Measurements from ENCODE around the gene MEOX2. TPM values are rescaled to one million over a fixed set of nuclear protein-coding genes. Genes with fewer than 3 reads are reported as not detected.

Gene MEOX2
- total and polyA plus RNA-seq, 9 donors = 42.8 to 125 (median 60.0) TPM

GRCh38 chr7:15682751-15683245 lies 3.7 kb downstream of the MEOX2 start:
- Histone ChIP-seq H3K36me3 (ENCODE audit: control insufficient read depth, insufficient read depth, low read length) (no peaks in the 10 kb centered on the region), H3K4me1 (ENCODE audit: control insufficient read depth, insufficient read depth, low read length) (peaks cover 19% of the 10 kb centered on the region), H3K4me3 (ENCODE audit: low read length) (peak overlapping the region; percentile 77), H3K27me3 (ENCODE audit: control insufficient read depth, insufficient read depth, low read length) (peaks cover 29% of the 10 kb centered on the region), H3K9me3 (replicated peaks; ENCODE audit: control insufficient read depth, low read depth, low read length) (no peaks in the 10 kb centered on the region), H3K27ac (ENCODE audit: low read length) (peak overlapping the region; percentile 95)
- DNase-seq = no peak
- no CpG with 5 or more reads among the region's 5 CpGs for WGBS (ENCODE audit: insufficient coverage)

DNA sequence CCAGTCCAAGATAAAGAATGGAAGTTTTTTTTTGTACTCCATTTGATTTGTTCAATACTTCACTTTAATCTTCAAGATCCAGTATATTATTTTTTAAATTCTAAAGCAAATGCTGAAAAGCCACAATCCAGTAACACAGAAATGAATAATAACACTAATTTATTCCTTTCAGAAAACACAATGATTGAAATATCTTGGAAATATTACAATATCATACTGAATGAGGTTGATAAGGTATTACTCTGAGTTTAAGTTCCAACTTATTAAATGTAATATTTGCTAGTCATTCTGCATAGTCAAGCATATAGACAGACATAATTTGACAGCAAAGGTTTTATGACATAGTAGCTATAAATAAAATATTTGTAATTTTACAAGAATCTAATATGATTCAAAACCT lies 4.4 kb downstream of the MEOX2 start:
- Histone ChIP-seq H3K4me1 (ENCODE audit: control insufficient read depth, insufficient read depth, low read length) (peaks cover 15% of the 10 kb centered on the region), H3K27ac (ENCODE audit: low read length) (peak overlapping the region; percentile 23), H3K4me3 (ENCODE audit: low read length) (peak overlapping the region; percentile 77), H3K9me3 (replicated peaks; ENCODE audit: control insufficient read depth, low read depth, low read length) (no peaks in the 10 kb centered on the region), H3K36me3 (ENCODE audit: control insufficient read depth, insufficient read depth, low read length) (peaks cover 2% of the 10 kb centered on the region), H3K27me3 (ENCODE audit: control insufficient read depth, insufficient read depth, low read length) (peaks cover 22% of the 10 kb centered on the region)
- no peak for DNase-seq

DNA sequence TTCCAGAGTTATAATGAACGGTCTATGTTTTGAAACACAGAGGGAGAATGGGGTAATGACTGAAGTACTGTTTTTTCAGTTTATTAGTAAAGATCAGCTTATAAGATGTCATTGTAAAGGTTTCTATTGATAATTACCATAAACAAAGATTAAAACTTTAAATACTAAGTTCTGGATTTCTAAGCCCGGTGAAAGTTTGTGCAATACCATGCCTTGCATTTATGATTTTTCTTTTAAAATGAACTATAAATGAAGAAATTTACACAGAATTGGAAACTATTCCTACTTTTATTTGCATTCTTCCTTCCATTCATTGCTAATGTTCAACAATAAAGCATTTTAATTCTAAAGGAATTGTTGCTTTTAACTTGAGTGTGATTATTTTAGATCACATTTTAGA lies 4.9 kb downstream of the MEOX2 start:
- Histone ChIP-seq H3K36me3 (ENCODE audit: control insufficient read depth, insufficient read depth, low read length) (peaks cover 2% of the 10 kb centered on the region), H3K4me3 (ENCODE audit: low read length) (peak overlapping the region; percentile 77), H3K27me3 (ENCODE audit: control insufficient read depth, insufficient read depth, low read length) (peaks cover 17% of the 10 kb centered on the region), H3K27ac (ENCODE audit: low read length) (peak overlapping the region; percentile 23), H3K9me3 (replicated peaks; ENCODE audit: control insufficient read depth, low read depth, low read length) (no peaks in the 10 kb centered on the region), H3K4me1 (ENCODE audit: control insufficient read depth, insufficient read depth, low read length) (peaks cover 11% of the 10 kb centered on the region)
- WGBS (ENCODE audit: insufficient coverage) = no CpG with 5 or more reads among the region's 2 CpGs
- DNase-seq = no peak

GRCh38 chr7:15681186-15681585 lies 5.3 kb downstream of the MEOX2 start:
- Histone ChIP-seq H3K4me3 (ENCODE audit: low read length) (peak overlapping the region; percentile 77), H3K36me3 (ENCODE audit: control insufficient read depth, insufficient read depth, low read length) (peaks cover 2% of the 10 kb centered on the region), H3K27ac (ENCODE audit: low read length) (peak overlapping the region; percentile 23), H3K4me1 (ENCODE audit: control insufficient read depth, insufficient read depth, low read length) (peaks cover 8% of the 10 kb centered on the region), H3K27me3 (ENCODE audit: control insufficient read depth, insufficient read depth, low read length) (peaks cover 13% of the 10 kb centered on the region), H3K9me3 (replicated peaks; ENCODE audit: control insufficient read depth, low read depth, low read length) (no peaks in the 10 kb centered on the region)
- no CpG with 5 or more reads among the region's 1 CpG for WGBS (ENCODE audit: insufficient coverage)
- DNase-seq = no peak

- peaks cover 2% of the 10 kb centered on the region for H3K36me3 ChIP-seq (ENCODE audit: control insufficient read depth, insufficient read depth, low read length)
- H3K27me3 ChIP-seq (ENCODE audit: control insufficient read depth, insufficient read depth, low read length) = peaks cover 5% of the 10 kb centered on the region
- peaks cover 3% of the 10 kb centered on the region for H3K4me1 ChIP-seq (ENCODE audit: control insufficient read depth, insufficient read depth, low read length)
- DNase-seq = no peak
- H3K4me3 ChIP-seq (ENCODE audit: low read length) = peak overlapping the region; percentile 77
- no CpG with 5 or more reads among the region's 3 CpGs for WGBS (ENCODE audit: insufficient coverage)
- no peaks in the 10 kb centered on the region for H3K9me3 ChIP-seq (replicated peaks; ENCODE audit: control insufficient read depth, low read depth, low read length)
- H3K27ac ChIP-seq (ENCODE audit: low read length) = peak overlapping the region; percentile 71
Observed at GRCh38 chr7:15680446-15680845, 6.0 kb downstream of the MEOX2 start.

DNA sequence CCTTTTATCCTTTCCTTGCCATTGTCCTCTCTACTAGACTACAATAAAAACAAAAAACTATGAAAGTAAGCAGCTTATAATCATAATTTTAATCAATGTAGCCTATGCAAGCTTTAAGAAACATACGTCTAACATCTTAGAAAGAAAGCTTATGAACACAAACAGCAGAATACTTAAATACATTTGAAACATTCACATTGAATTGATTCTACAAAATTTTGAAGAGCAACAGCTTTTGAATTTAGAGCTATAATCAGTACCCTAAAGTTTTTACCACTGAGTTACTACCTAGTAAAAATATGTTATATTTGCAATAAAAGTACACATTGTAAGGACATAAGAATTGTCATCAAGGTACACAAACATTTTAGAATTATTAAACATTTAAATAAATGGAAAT lies 7.2 kb downstream of the MEOX2 start:
- Histone ChIP-seq H3K4me1 (ENCODE audit: control insufficient read depth, insufficient read depth, low read length) (no peaks in the 10 kb centered on the region), H3K27ac (ENCODE audit: low read length) (peak overlapping the region; percentile 64), H3K36me3 (ENCODE audit: control insufficient read depth, insufficient read depth, low read length) (peaks cover 2% of the 10 kb centered on the region), H3K4me3 (ENCODE audit: low read length) (peak overlapping the region; percentile 7), H3K27me3 (ENCODE audit: control insufficient read depth, insufficient read depth, low read length) (no peaks in the 10 kb centered on the region), H3K9me3 (replicated peaks; ENCODE audit: control insufficient read depth, low read depth, low read length) (no peaks in the 10 kb centered on the region)
- DNase-seq = no peak
- WGBS (ENCODE audit: insufficient coverage) = no CpG with 5 or more reads among the region's 1 CpG

GRCh38 chr7:15678653-15679052 lies 7.8 kb downstream of the MEOX2 start:
- DNase-seq = no peak
- no peaks in the 10 kb centered on the region for H3K4me1 ChIP-seq (ENCODE audit: control insufficient read depth, insufficient read depth, low read length)
- WGBS (ENCODE audit: insufficient coverage) = no CpG with 5 or more reads among the region's 3 CpGs
- peaks cover 2% of the 10 kb centered on the region for H3K36me3 ChIP-seq (ENCODE audit: control insufficient read depth, insufficient read depth, low read length)
- H3K27ac ChIP-seq (ENCODE audit: low read length) = peak overlapping the region; percentile 64
- no peaks in the 10 kb centered on the region for H3K27me3 ChIP-seq (ENCODE audit: control insufficient read depth, insufficient read depth, low read length)
- no peaks in the 10 kb centered on the region for H3K9me3 ChIP-seq (replicated peaks; ENCODE audit: control insufficient read depth, low read depth, low read length)
- H3K4me3 ChIP-seq (ENCODE audit: low read length) = peak overlapping the region; percentile 11

DNA sequence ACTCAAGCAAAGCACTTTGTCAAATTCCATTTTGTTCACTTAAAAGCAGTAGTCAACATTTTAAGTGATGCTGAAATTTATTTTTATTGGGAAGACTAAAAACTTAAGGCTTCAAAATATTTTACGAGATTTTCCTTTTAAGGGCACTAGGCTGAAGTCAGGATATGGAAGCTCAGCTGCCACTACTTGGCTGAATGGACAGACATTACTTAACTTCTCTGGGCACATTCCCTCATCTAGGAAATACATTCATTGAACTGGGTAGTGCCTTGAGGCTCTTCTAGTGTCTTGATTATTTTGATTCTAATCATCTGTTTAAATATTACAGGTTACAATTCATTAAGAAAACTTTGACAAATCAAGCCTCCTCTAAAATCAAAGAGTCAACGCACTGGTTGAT lies 11.1 kb downstream of the MEOX2 start:
- peak overlapping the region; percentile 7 for H3K27ac ChIP-seq (ENCODE audit: low read length)
- peaks cover 6% of the 10 kb centered on the region for H3K36me3 ChIP-seq (ENCODE audit: control insufficient read depth, insufficient read depth, low read length)
- no peak for DNase-seq
- no CpG with 5 or more reads among the region's 2 CpGs for WGBS (ENCODE audit: insufficient coverage)
- H3K4me1 ChIP-seq (ENCODE audit: control insufficient read depth, insufficient read depth, low read length) = no peaks in the 10 kb centered on the region
- H3K27me3 ChIP-seq (ENCODE audit: control insufficient read depth, insufficient read depth, low read length) = no peaks in the 10 kb centered on the region
- no peaks in the 10 kb centered on the region for H3K9me3 ChIP-seq (replicated peaks; ENCODE audit: control insufficient read depth, low read depth, low read length)
- H3K4me3 ChIP-seq (ENCODE audit: low read length) = no peak overlapping the region

- peak overlapping the region; percentile 63 for H3K27ac ChIP-seq (ENCODE audit: low read length)
- DNase-seq = no peak
- H3K36me3 ChIP-seq (ENCODE audit: control insufficient read depth, insufficient read depth, low read length) = peaks cover 6% of the 10 kb centered on the region
- H3K9me3 ChIP-seq (replicated peaks; ENCODE audit: control insufficient read depth, low read depth, low read length) = no peaks in the 10 kb centered on the region
- no peaks in the 10 kb centered on the region for H3K27me3 ChIP-seq (ENCODE audit: control insufficient read depth, insufficient read depth, low read length)
- no peak overlapping the region for H3K4me3 ChIP-seq (ENCODE audit: low read length)
- H3K4me1 ChIP-seq (ENCODE audit: control insufficient read depth, insufficient read depth, low read length) = no peaks in the 10 kb centered on the region
Observed at GRCh38 chr7:15674586-15674985, 11.9 kb downstream of the MEOX2 start.

- Histone ChIP-seq H3K4me1 (ENCODE audit: control insufficient read depth, insufficient read depth, low read length) (no peaks in the 10 kb centered on the region), H3K27me3 (ENCODE audit: control insufficient read depth, insufficient read depth, low read length) (no peaks in the 10 kb centered on the region), H3K27ac (ENCODE audit: low read length) (peak overlapping the region; percentile 84), H3K36me3 (ENCODE audit: control insufficient read depth, insufficient read depth, low read length) (peaks cover 7% of the 10 kb centered on the region), H3K9me3 (replicated peaks; ENCODE audit: control insufficient read depth, low read depth, low read length) (no peaks in the 10 kb centered on the region), H3K4me3 (ENCODE audit: low read length) (no peak overlapping the region)
- DNase-seq = peak; percentile 96
- WGBS (ENCODE audit: insufficient coverage) = 34% methylated on average over 6 of the region's 10 CpGs
Observed at GRCh38 chr7:15669443-15670090, 16.9 kb downstream of the MEOX2 start.

DNA sequence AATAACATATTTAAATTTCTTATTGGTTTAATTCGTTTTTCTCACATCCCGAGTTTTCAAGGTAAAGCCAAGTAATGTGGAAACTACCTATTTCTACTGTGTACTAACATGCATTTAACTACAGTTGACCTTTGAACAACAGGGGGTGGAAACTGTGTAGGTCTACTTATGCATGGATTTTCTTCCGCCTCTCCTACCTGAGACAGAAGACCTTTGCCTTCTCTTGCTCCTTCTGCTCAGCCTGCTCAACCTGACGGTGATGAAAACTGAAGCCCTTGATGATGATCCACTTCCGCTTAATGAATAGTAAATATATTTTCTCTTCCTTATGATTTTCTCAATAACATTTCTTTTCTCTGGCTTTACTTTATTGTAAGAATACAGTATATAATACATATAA lies 18.5 kb downstream of the MEOX2 start:
- Histone ChIP-seq H3K9me3 (replicated peaks; ENCODE audit: control insufficient read depth, low read depth, low read length) (no peaks in the 10 kb centered on the region), H3K36me3 (ENCODE audit: control insufficient read depth, insufficient read depth, low read length) (peaks cover 7% of the 10 kb centered on the region), H3K4me3 (ENCODE audit: low read length) (no peak overlapping the region), H3K27me3 (ENCODE audit: control insufficient read depth, insufficient read depth, low read length) (no peaks in the 10 kb centered on the region), H3K27ac (ENCODE audit: low read length) (peak overlapping the region; percentile 47), H3K4me1 (ENCODE audit: control insufficient read depth, insufficient read depth, low read length) (no peaks in the 10 kb centered on the region)
- DNase-seq = no peak
- WGBS (ENCODE audit: insufficient coverage) = no CpG with 5 or more reads among the region's 5 CpGs

Data from muscle of leg (tissue), 11 donors.